Keratinocyte (primary cell): ENCODE data around the gene DIAPH2.

Source experiments
- CTCF ChIP-seq, 3 experiments: IDR thresholded peaks in 1 of 3; conservative IDR thresholded peaks in 1 of 3; optimal IDR thresholded peaks in 1 of 3; 2 replicates in 2 of 3; 3 replicates in 1 of 3; pipeline versions ENCODE3 to v1.5.1; 2011; ENCODE audit warnings: low read length in 3 of 3, mild to moderate bottlenecking in 3 of 3, moderate library complexity in 2 of 3, control low read depth in 1 of 3, inconsistent platforms in 1 of 3; ENCODE audit not compliant: insufficient read depth in 2 of 3; ENCODE audit errors: extremely low read depth in 1 of 3
- EZH2 ChIP-seq: IDR thresholded peaks from one replicate; pipeline ENCODE4 v1.6.1; 2012; ENCODE audit warnings: inconsistent platforms, mild to moderate bottlenecking, low read length, moderate library complexity

GRCh38 chrX:97109730-97110129, 425.1 kb downstream of the DIAPH2 start:
- TF ChIP-seq CTCF (optimal IDR thresholded peaks at IDR 0.05 in 1 of 3, IDR thresholded peaks at IDR 0.05 in 1 of 3, conservative IDR thresholded peaks at IDR 0.05 in 1 of 3; ENCODE audit: extremely low read depth in 1 of 3, insufficient read depth in 2 of 3, low read length in 3 of 3) (no peak), EZH2 (no peak)
